ENCODE measurements around the gene CHD2.

DNA sequence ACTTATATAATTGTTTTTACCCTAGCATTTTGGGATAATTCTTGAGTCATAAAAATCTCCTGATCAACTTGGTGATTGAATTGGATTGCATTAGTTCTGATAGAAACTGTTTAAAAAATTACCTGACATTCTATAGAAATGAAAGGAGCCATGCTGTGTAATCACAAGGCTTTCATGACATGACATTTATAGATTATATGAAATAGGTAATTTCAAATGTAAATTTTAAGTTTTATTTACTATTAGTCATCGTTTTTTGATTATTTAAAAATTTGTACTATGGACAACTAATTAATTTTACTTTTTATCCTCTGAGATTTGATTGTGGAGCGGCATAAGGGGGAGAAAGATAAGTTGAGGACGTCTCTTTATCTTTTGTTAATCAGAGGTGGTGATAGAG is 12.3 kb upstream of the CHD2 start:
- TF ChIP-seq, protein P1, sequence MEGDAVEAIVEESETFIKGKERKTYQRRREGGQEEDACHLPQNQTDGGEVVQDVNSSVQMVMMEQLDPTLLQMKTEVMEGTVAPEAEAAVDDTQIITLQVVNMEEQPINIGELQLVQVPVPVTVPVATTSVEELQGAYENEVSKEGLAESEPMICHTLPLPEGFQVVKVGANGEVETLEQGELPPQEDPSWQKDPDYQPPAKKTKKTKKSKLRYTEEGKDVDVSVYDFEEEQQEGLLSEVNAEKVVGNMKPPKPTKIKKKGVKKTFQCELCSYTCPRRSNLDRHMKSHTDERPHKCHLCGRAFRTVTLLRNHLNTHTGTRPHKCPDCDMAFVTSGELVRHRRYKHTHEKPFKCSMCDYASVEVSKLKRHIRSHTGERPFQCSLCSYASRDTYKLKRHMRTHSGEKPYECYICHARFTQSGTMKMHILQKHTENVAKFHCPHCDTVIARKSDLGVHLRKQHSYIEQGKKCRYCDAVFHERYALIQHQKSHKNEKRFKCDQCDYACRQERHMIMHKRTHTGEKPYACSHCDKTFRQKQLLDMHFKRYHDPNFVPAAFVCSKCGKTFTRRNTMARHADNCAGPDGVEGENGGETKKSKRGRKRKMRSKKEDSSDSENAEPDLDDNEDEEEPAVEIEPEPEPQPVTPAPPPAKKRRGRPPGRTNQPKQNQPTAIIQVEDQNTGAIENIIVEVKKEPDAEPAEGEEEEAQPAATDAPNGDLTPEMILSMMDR (IDR thresholded peaks at IDR 0.05): no peak
- no peak for TF ChIP-seq POLR2A (IDR thresholded peaks at IDR 0.05)

Measured in thyroid gland (tissue), 4 donors.